A549 (cell line): ENCODE measurements around the gene RIPOR2. TPM values are rescaled to one million over a fixed set of nuclear protein-coding genes. Genes with fewer than 3 reads are reported as not detected.

Experiments used
- ATAC-seq, 2 experiments: fragments of 200-7000 bp in 1 of 2; fragments of >200 bp in 1 of 2; cut with Nextera tagmentation in 1 of 2; cut with Tn5 transposase in 1 of 2; 3 replicates each; pipeline versions ENCODE4 v1.8.0 to v1.9.1; 2018 to 2020; ENCODE audit warnings: mild to moderate bottlenecking in 1 of 2, moderate library complexity in 1 of 2
- CTCF ChIA-PET: fragments of 300-600 bp; sonication (Branson Sonifier 250); formaldehyde crosslinking; extraction: SDS; loops from one replicate; lab custom pipeline; 2021; ENCODE audit warnings: antibody characterized with exemption, inconsistent platforms; lab: Yijun Ruan, JAX
- POLR2A ChIA-PET: fragments of 350-600 bp; formaldehyde crosslinking; extraction: SDS; loops from one replicate; lab custom pipeline; 2021; ENCODE audit warnings: antibody characterized with exemption, inconsistent platforms; lab: Yijun Ruan, JAX
- DNase-seq, 2 experiments: peaks; one replicate each; pipeline versions ENCODE4 v3.0.0 to v3.0.0-alpha.2; 2011 to 2016; ENCODE audit warnings: low read depth in 1 of 2, low spot score in 1 of 2
- FAIRE-seq: peaks from 2 replicates; lab custom pipeline; 2011; peaks lifted over from hg19 to GRCh38; lab: Jason Lieb, UNC
- H3K27ac ChIP-seq, 2 experiments: fragments of >200 bp; sonication (Bioruptor Twin); formaldehyde crosslinking; 3 replicates each; pipeline ENCODE4 v1.5.1; 2016 to 2017
- H3K4me1 ChIP-seq: fragments of >200 bp; sonication (Bioruptor Twin); formaldehyde crosslinking; 3 replicates; pipeline ENCODE4 v1.6.1; 2016
- H3K4me2 ChIP-seq: fragments of >200 bp; sonication (Bioruptor Twin); formaldehyde crosslinking; 3 replicates; pipeline ENCODE4 v1.6.1; 2016
- H3K4me3 ChIP-seq: fragments of >200 bp; sonication (Bioruptor Twin); formaldehyde crosslinking; 3 replicates; pipeline ENCODE4 v1.5.1; 2016
- H3K9me3 ChIP-seq: fragments of >200 bp; sonication (Bioruptor Twin); formaldehyde crosslinking; 3 replicates; pipeline ENCODE4 v1.6.1; 2016
- BCL3 ChIP-seq: fragments of >200 bp; sonication (Bioruptor Twin); formaldehyde crosslinking; IDR thresholded peaks from 3 replicates; pipeline ENCODE4 v1.6.1; 2016
- CEBPB ChIP-seq, 2 experiments: fragments of >200 bp in 1 of 2; sonication (Bioruptor Twin) in 1 of 2; formaldehyde crosslinking in 1 of 2; IDR thresholded peaks; 2 replicates each; pipeline ENCODE4 v1.6.1; 2012 to 2016
- CHD2 ChIP-seq: fragments of 150-350 bp; IDR thresholded peaks from 2 replicates; pipeline ENCODE4 v1.6.1; 2014; ENCODE audit warnings: low read length; ENCODE audit not compliant: partially characterized antibody
- HEYL ChIP-seq: fragments of 250-450 bp; sonication (Bioruptor Pico); IDR thresholded peaks from 2 replicates; pipeline ENCODE4 v1.8.0; 2021; ENCODE audit warnings: mild to moderate bottlenecking, moderate library complexity
- HOXA7 ChIP-seq: fragments of 250-450 bp; sonication (Bioruptor Pico); IDR thresholded peaks from 2 replicates; pipeline ENCODE4 v1.5.0; 2020; ENCODE audit warnings: mild to moderate bottlenecking, moderate library complexity
- HOXB13 ChIP-seq: fragments of 250-450 bp; sonication (Bioruptor Pico); IDR thresholded peaks from 2 replicates; pipeline ENCODE4 v1.5.0; 2020; ENCODE audit warnings: low read depth, mild to moderate bottlenecking, moderate library complexity
- MAZ ChIP-seq: fragments of 150-350 bp; IDR thresholded peaks from 2 replicates; pipeline ENCODE4 v1.6.1; 2014; ENCODE audit warnings: antibody characterized with exemption, low read depth, low read length, borderline replicate concordance
- NR3C1 ChIP-seq: fragments of >200 bp; sonication (Bioruptor Twin); formaldehyde crosslinking; IDR thresholded peaks from 3 replicates; pipeline ENCODE4 v1.6.1; 2017
- PHF8 ChIP-seq: fragments of 200-600 bp; sonication (generic); IDR thresholded peaks from 2 replicates; pipeline ENCODE4 v1.6.1; 2016; ENCODE audit warnings: low read depth, mild to moderate bottlenecking, antibody characterized with exemption, moderate library complexity, borderline replicate concordance
- RNF2 ChIP-seq: fragments of 200-600 bp; sonication (generic); IDR thresholded peaks from 2 replicates; pipeline ENCODE4 v1.6.1; 2016; ENCODE audit warnings: low read depth, mild to moderate bottlenecking, antibody characterized with exemption, moderate library complexity, borderline replicate concordance
- ZNF302 ChIP-seq: fragments of 250-450 bp; sonication (Bioruptor Pico); IDR thresholded peaks from 2 replicates; pipeline ENCODE4 v1.9.0; 2021; ENCODE audit warnings: inconsistent platforms, mild to moderate bottlenecking, moderate library complexity
- WGBS: methylation state at CpG from one replicate; pipeline ENCODE4 v1.1.6; 2017; ENCODE audit errors: missing lambda C conversion rate; 5-methylcytosine and 5-hydroxymethylcytosine counted together
- polyA plus RNA-seq, 4 experiments: library from polyadenylated mRNA; depleted of rRNA in 3 of 4; stranded (reverse); fragments of >200 nt; fragmentation: RNase III in 1 of 4; extraction: RNeasy Plus Mini Kit Qiagen cat#74134 plus additional on column Dnase treatment in 1 of 4; gene quantifications; 2 replicates in 3 of 4; 3 replicates in 1 of 4; pipeline ENCODE4 v1.2.3, GENCODE V29; 2011 to 2017
- TF ChIP-seq, protein P1 (sequence below): fragments of >200 bp; sonication (Bioruptor Twin); formaldehyde crosslinking; IDR thresholded peaks from 3 replicates; pipeline ENCODE4 v1.5.1; 2016
- TF ChIP-seq, protein P2 (sequence below): IDR thresholded peaks from 2 replicates; pipeline ENCODE4 v1.6.1; 2012
- TF ChIP-seq, protein P3 (sequence below): fragments of >200 bp; sonication (Bioruptor Twin); formaldehyde crosslinking; IDR thresholded peaks from 2 replicates; pipeline ENCODE4 v1.6.1; 2016

The RIPOR2 gene
- polyA plus RNA-seq, 2 of the 4 experiments (the other 2 are of a cell fraction), result 0.01 TPM; not detected in 1

DNA sequence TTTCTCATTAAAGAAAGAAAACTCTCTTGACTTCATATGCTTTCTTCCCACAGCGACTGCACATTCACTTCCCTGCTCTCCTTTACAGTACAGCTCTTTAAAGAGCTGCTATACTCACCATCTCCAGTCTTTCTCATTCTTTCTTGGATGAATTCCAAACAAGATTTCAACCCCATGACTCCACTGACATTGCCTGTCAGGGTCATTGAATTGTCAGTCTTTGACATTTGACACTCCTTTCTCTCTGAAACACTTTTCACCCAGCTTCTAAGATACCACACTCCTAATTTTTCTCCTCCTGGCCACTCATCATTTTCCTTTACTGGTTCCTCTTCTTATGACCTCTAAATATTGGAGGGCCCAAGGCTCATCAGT lies 136.2 kb downstream of the RIPOR2 start (continued):
- TF ChIP-seq, protein P1, sequence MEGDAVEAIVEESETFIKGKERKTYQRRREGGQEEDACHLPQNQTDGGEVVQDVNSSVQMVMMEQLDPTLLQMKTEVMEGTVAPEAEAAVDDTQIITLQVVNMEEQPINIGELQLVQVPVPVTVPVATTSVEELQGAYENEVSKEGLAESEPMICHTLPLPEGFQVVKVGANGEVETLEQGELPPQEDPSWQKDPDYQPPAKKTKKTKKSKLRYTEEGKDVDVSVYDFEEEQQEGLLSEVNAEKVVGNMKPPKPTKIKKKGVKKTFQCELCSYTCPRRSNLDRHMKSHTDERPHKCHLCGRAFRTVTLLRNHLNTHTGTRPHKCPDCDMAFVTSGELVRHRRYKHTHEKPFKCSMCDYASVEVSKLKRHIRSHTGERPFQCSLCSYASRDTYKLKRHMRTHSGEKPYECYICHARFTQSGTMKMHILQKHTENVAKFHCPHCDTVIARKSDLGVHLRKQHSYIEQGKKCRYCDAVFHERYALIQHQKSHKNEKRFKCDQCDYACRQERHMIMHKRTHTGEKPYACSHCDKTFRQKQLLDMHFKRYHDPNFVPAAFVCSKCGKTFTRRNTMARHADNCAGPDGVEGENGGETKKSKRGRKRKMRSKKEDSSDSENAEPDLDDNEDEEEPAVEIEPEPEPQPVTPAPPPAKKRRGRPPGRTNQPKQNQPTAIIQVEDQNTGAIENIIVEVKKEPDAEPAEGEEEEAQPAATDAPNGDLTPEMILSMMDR, result no peak

DNA sequence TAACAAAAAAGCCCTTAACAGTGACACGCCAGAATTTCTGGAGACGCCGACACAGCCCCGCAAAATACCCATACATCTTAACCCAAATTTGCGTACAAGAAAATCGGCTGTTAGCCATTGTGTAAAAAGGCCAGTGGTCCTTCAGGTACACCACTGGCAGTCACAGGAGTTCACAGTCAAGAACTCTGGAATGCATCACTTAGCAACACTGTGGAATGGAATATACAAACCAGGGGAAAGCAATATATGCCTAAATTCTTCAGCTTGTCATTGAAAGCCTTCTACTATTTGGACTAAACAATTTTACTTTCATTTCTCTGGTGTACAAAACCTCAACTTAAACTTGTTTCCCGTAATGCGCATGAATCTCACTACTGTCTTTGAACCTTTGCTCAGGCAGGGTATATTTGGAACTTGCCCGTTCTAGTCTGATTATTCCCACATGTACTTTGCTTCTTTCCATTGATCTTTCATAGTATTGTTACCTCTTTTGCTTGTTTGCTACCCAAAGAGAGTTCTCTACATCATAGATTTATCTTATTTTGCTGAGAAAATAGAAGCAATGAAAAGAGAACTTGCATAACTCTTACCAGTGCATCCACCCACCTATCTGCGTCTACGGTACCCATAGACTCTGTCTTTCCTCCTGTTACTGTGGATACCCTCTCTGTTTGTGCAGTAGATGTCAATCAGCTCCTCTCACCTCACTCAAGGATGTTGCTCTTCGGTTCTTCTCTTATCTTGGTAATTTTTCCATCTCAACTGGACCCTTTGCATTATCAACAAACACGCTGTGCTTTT lies 136.8 kb downstream of the RIPOR2 start, which contains the start of gene ARMH2:
ARMH2 (minus strand) TSS at position 178 of the 801 bp plus-strand sequence; CDS start at position 118, 60 bp downstream.
- POLR2A ChIA-PET, result interaction anchor here (0.7 kb wide), 1 partner anchor 436 kb away, joined by 3 read pairs; no protein-coding TSS in a partner anchor
- no peak within 1 kb of the TSS for H3K4me3 ChIP-seq
- no peak for DNase-seq
- no peak within 1 kb of the TSS for H3K4me2 ChIP-seq
- no peak for FAIRE-seq
- no peak for TF ChIP-seq PHF8
- TF ChIP-seq, protein P1, result no peak
- no peak for TF ChIP-seq NR3C1
- TF ChIP-seq ZNF302 (CRISPR knock-in tag), result no peak
- no peak for TF ChIP-seq RNF2
- no peak for TF ChIP-seq BCL3
- TF ChIP-seq CHD2, result no peak
- H3K9me3 ChIP-seq, result no peaks in the 10 kb centered on the region
- no peak within 1 kb of the TSS for H3K27ac ChIP-seq
- CTCF ChIA-PET, result interaction anchor here (2.1 kb wide), 1 partner anchor 25 kb away, joined by 6 read pairs; no protein-coding TSS in a partner anchor
- no peak for ATAC-seq
- H3K4me1 ChIP-seq, result peaks cover 18% of the 10 kb centered on the region
- 90% methylated on average over 13 of the region's 13 CpGs for WGBS

GRCh38 chr6:24797596-24798216 lies 138.1 kb downstream of the RIPOR2 start:
- Histone ChIP-seq H3K9me3 (no peaks in the 10 kb centered on the region), H3K4me2 (no peak overlapping the region), H3K4me3 (no peak overlapping the region), H3K27ac (no peak overlapping the region), H3K4me1 (peaks cover 9% of the 10 kb centered on the region)
- ChIA-PET POLR2A (interaction anchor here (0.7 kb wide), 1 partner anchor 435 kb away, joined by 3 read pairs; no protein-coding TSS in a partner anchor), CTCF (interaction anchor here (1.6 to 2.1 kb wide), 2 partner anchors 13 to 26 kb away, joined by 4 to 6 read pairs; no protein-coding TSS in a partner anchor)
- DNase-seq, result no peak
- 71% methylated on average over 6 of the region's 6 CpGs for WGBS
- FAIRE-seq, result no peak
- TF ChIP-seq PHF8 (no peak), MAZ (no peak), CEBPB (IDR thresholded peaks at IDR 0.05) (no peak), HOXB13 (CRISPR knock-in tag) (no peak), HOXA7 (CRISPR knock-in tag) (no peak), CHD2 (no peak), HEYL (CRISPR knock-in tag) (no peak)
- TF ChIP-seq, protein P2, sequence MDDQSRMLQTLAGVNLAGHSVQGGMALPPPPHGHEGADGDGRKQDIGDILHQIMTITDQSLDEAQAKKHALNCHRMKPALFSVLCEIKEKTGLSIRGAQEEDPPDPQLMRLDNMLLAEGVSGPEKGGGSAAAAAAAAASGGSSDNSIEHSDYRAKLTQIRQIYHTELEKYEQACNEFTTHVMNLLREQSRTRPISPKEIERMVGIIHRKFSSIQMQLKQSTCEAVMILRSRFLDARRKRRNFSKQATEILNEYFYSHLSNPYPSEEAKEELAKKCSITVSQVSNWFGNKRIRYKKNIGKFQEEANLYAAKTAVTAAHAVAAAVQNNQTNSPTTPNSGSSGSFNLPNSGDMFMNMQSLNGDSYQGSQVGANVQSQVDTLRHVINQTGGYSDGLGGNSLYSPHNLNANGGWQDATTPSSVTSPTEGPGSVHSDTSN, result no peak
- TF ChIP-seq, protein P3, sequence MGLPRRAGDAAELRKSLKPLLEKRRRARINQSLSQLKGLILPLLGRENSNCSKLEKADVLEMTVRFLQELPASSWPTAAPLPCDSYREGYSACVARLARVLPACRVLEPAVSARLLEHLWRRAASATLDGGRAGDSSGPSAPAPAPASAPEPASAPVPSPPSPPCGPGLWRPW, result no peak
- no peak for ATAC-seq
